ENCODE results near the gene ACKR4. TPM values are rescaled to one million over a fixed set of nuclear protein-coding genes. Genes with fewer than 3 reads are reported as not detected.

ACKR4 gene
- total and polyA plus RNA-seq, 2 of the 8 experiments (the other 6 are each of a cell fraction or from before 2014, with no cell fraction given): not detected

GRCh38 chr3:132623646-132624045, 26.6 kb downstream of the ACKR4 start:
- Histone ChIP-seq H2AFZ (ENCODE audit: low read length) (no peak overlapping the region), H3K56ac (replicated peaks; ENCODE audit: insufficient read length, low read depth, low read length) (no peak overlapping the region), H3K9ac (replicated peaks in 1 of 4; ENCODE audit: extremely low read depth in 1 of 4, low read depth in 3 of 4, low read length in 3 of 4) (no peak overlapping the region), H3K4me3 (ENCODE audit: extremely low read depth in 1 of 4, insufficient read depth in 2 of 4, low read depth in 3 of 4, low read length in 4 of 4) (no peak overlapping the region), H3K9me3 (ENCODE audit: insufficient read depth in 2 of 2, low read depth in 1 of 2, low read length in 1 of 2) (no peaks in the 10 kb centered on the region), H3K23me2 (ENCODE audit: low read depth, low read length) (no peaks in the 10 kb centered on the region), H4K20me1 (replicated peaks in 1 of 2; ENCODE audit: control insufficient read depth in 1 of 2, insufficient read depth in 2 of 2, low read length in 2 of 2) (no peaks in the 10 kb centered on the region), H3K4me2 (ENCODE audit: insufficient read depth in 1 of 2, low read depth in 2 of 2, low read length in 2 of 2) (no peak overlapping the region), H3K27me3 (replicated peaks in 1 of 4; ENCODE audit: control insufficient read depth in 3 of 4, extremely low read depth in 1 of 4, insufficient read depth in 3 of 4, low read length in 3 of 4) (no peaks in the 10 kb centered on the region; a peak in 1 of 7 replicates), H3K79me1 (ENCODE audit: low read depth, low read length) (no peaks in the 10 kb centered on the region), H3K23ac (ENCODE audit: insufficient read length) (no peak overlapping the region), H3K36me3 (ENCODE audit: control insufficient read depth in 2 of 4, insufficient read depth in 4 of 4, low read length in 3 of 4) (peaks cover 0 to 10% (median 0%) of the 10 kb centered on the region in 4 experiments; a peak in 1 of 8 replicates), H2AK5ac (ENCODE audit: low read depth, low read length) (no peak overlapping the region), H4K91ac (replicated peaks; ENCODE audit: insufficient read length, low read length) (no peak overlapping the region), H2BK120ac (replicated peaks; ENCODE audit: low read depth, low read length) (no peak overlapping the region), H3K4me1 (replicated peaks in 1 of 4; ENCODE audit: control insufficient read depth in 3 of 4, insufficient read depth in 4 of 4, low read length in 3 of 4) (no peaks in the 10 kb centered on the region; a peak in 1 of 7 replicates), H3K27ac (ENCODE audit: low read depth, low read length) (no peak overlapping the region), H2BK20ac (ENCODE audit: low read length) (no peak overlapping the region), H4K8ac (ENCODE audit: extremely low read depth, insufficient read depth, low read length) (no peak overlapping the region), H4K5ac (ENCODE audit: insufficient read length, low read depth, low read length) (no peak overlapping the region), H2BK12ac (ENCODE audit: low read depth, low read length) (no peak overlapping the region), H3K14ac (ENCODE audit: insufficient read length) (no peak overlapping the region), H2BK15ac (ENCODE audit: low read length) (no peak overlapping the region), H3K4ac (replicated peaks; ENCODE audit: insufficient read length, low read depth, low read length) (no peak overlapping the region), H3K18ac (ENCODE audit: extremely low read depth, low read length) (no peak overlapping the region), H3K79me2 (ENCODE audit: control insufficient read depth in 1 of 2, insufficient read depth in 2 of 2, low read length in 2 of 2) (no peaks in the 10 kb centered on the region), H2BK5ac (ENCODE audit: low read depth, low read length) (no peak overlapping the region)
- POLR2A ChIA-PET (ENCODE audit: partially characterized antibody): no interaction called here
- FAIRE-seq (no peak), DNase-seq (ENCODE audit: low read depth in 1 of 2, low spot score in 2 of 2) (no peak)
- CTCF ChIA-PET (ENCODE audit: partially characterized antibody): no interaction called here
- WGBS, 2 experiments (ENCODE audit: extremely low coverage in 1 of 2, insufficient coverage in 1 of 2, insufficient read length in 1 of 2, insufficient replicate concordance in 2 of 2, low coverage in 1 of 2, low lambda C conversion rate in 2 of 2, missing lambda C conversion rate in 1 of 2): 90% methylated on average over 1 of the region's 1 CpG; no CpG with 5 or more reads in 1 of the 2 experiments
- no peak for TF ChIP-seq CBX5 (IDR thresholded peaks at IDR 0.05; ENCODE audit: low read depth, low read length)
- TF ChIP-seq EP300 (IDR thresholded peaks at IDR 0.05; ENCODE audit: borderline replicate concordance in 1 of 2, low read depth in 2 of 2, low read length in 2 of 2): no peak
- TF ChIP-seq KDM4A (IDR thresholded peaks at IDR 0.05; ENCODE audit: low read depth, low read length, severe bottlenecking): no peak
